ENCODE measurements around the gene ACSM2B.
A peak's percentile ranks its signal among the peaks of the same experiment; 100 is the strongest.
"Not testable (repeated sequence)": the region's sequence is repeated elsewhere in the genome, so short reads cannot be mapped to it uniquely, and the experiment has no call there.

The ACSM2B gene

DNA sequence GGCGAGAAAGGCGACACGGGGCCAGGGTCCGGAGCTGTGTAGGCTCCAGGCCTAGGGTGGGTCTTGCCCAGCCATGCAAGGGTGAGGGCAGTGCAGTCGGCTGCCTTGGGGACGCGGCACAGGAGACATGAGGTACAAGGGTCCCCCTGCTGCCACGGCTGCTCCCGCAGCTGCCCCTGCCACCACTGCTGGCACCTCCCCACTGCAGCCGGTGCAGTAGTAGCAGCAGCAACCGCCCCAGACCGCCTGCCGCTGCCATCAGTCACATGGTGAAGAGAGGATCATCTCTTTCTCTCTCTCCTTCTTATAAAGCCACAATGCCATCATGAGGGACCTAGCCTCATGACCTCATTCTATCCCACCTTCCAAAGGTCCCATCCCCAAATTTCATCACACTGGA, 44.4 kb downstream of the ACSM2B start:
- DNase-seq: not testable (repeated sequence)

DNA sequence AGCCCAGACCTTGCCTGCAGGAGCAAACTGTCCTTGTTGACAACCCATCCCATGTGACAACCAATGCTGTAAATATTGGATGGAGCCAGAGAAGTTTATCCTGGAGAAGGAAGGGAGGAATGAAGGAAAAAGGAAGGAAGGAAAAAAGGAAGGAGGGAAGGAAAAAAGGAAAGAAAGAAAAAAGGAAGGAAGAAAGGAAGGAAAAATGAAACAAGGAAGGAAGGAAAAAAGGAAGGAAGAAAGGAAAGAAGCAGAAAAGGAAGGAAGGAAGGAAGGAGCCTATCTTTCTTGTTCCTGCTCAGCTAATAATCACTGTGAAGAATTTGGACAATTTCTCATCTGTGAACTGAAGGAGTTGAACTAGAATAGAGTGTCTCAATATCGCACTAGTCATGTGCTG, 56.1 kb downstream of the ACSM2B start:
- DNase-seq: no peak

DNA sequence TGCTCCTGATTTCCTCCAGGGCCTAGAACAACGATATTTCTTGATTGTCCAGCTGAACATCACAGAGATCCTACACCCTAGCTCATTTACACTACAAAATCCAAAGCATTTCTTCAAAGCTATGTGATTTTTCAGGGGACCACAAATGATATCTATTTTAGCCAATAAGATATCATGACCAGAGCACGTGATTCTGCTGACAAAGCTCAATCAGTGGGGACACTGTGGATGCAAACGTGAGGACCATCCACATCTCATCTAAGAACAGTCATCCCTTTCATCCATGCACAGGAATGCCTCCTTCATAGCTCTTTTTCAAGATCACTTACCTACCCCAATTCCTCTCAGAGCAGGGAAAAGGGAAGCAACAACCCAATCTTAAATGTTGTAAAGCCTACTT, 56.9 kb downstream of the ACSM2B start:
- DNase-seq: no peak

DNA sequence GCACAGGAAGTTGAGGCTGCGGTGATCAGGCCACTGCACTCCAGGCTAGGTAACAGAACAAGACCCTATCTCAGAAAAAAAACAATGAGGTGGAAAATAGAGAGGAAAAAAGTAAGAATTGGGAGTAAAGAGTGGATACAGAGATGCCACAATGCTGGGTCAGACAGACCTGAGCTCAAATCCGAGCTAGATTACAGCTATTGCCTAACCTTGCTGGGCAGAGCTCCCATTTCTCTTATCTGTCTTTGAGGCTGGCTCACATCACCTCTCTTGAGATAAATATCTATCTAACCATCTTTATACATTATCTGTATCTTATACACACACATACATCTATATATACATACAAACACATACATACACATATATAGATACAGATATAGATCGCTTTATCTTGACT, 59.0 kb downstream of the ACSM2B start:
- no peak for DNase-seq

DNA sequence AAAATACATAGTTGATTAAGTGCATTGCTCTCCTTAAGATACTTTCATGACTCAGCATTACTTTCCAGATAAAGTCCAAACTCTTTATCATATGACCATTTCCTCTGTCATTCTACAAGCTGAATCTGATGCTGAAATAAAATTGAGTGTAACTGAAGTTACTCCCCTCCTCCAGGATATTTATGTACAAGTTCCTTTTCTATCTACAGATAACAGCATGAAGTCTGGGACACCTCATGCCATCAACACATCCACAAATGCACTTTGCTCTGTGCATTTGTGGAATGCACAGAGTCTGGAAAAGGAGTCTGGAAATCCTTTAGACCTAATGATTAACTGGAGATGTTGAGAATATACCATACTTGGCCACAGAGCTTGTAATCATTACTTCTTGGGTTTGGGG, 60.5 kb downstream of the ACSM2B start:
- no peak for DNase-seq

DNA sequence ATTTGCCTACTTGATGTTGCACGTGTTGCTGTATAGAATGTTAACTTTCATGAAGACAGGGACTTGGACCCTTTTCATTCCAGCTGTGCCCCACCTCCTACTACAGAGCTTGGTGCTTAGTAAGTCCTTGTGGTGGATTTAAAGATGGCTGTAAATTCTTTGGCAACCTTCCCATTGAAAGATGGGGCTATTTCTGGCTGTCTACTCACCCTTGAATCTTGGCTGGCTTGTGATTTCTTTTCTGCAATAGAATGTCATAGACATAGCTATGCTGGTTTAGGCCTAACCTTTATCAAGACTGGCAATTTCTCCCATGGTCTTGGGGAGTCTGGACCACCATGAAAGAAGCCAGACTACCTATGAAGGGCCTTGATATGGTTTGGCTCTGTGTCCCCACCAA, 65.8 kb downstream of the ACSM2B start:
- DNase-seq: no peak

DNA sequence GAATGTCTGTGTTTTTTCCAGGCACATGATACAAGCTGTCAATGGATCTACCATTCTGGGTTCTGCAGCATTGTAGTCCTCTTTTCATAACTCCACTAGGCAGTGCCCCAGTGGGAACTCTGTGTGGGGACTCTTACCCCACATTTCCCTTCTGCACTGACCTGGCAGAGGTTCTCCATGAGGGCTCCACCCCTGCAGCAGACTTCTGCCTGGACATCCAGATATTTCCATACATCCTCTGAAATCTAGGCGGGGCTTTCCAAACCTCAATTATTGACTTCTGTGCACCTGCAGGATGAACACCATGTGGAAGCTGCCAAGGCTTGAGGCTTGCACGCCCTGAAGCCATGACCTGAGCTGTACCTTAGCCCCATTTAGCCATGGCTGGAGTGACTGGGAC, 68.9 kb downstream of the ACSM2B start:
- DNase-seq: no peak

DNA sequence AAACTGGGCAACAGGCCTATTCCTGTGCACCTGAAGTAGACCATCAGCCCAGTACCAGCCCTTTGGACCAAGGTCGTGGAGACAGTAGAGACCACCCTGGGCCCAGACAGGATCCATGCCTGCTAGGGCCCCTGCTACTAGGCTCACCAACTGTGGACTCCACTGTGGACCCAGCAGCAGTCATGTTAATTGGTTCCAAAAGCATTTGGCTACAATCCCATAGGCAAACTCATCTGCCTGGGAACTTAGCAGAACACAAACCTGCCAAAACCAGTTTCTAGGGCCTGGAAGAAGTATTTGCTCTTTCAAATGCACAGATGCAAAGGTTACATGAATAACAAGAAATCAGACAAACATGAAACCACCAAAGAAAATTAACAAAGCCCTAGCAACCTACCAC, 71.7 kb downstream of the ACSM2B start:
- DNase-seq: peak; percentile 1

DNA sequence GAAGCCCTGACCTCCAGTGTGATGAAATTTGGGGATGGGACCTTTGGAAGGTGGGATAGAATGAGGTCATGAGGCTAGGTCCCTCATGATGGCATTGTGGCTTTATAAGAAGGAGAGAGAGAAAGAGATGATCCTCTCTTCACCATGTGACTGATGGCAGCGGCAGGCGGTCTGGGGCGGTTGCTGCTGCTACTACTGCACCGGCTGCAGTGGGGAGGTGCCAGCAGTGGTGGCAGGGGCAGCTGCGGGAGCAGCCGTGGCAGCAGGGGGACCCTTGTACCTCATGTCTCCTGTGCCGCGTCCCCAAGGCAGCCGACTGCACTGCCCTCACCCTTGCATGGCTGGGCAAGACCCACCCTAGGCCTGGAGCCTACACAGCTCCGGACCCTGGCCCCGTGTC, 84.7 kb downstream of the ACSM2B start:
- not testable (repeated sequence) for DNase-seq

DNA sequence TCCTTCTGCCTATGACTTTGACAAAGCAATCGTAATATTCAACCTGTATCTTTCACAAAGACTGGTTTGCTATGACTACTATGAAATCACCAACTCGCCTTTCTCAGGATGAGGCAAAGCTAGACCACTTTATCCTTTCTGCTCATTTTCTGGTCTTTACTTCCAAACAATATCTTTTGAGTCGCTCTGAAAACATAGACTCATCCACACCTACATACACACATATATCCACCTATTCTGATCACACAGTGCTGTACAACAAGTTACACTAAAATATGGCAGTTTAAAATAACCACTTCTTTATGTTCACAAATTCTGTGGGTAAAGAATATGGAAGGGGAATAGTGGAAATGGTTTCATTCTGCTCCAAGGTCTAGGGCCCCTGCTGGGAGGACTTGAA, 85.2 kb downstream of the ACSM2B start:
- DNase-seq: not testable (repeated sequence)
